Fibroblast of lung (primary cell): Measurements from ENCODE around the gene DDHD1. TPM values are rescaled to one million over a fixed set of nuclear protein-coding genes. Genes with fewer than 3 reads are reported as not detected.

Source experiments
- DNase-seq, 2 donors: peaks; one replicate each; pipeline versions ENCODE4 v3.0.0 to v3.0.0-alpha.2; 2010; ENCODE audit warnings: low read depth in 2 of 2
- H2AFZ ChIP-seq: 2 replicates; pipeline ENCODE4 v1.5.1; 2012; ENCODE audit warnings: low read length, control low read depth, inconsistent platforms
- H3K27ac ChIP-seq: 2 replicates; pipeline ENCODE4 v1.5.1; 2011; ENCODE audit warnings: low read length, control low read depth; ENCODE audit not compliant: insufficient read depth
- H3K27me3 ChIP-seq: 2 replicates; pipeline ENCODE4 v1.5.1; 2011; ENCODE audit warnings: mild to moderate bottlenecking, low read length; ENCODE audit not compliant: control insufficient read depth, insufficient read depth
- H3K36me3 ChIP-seq: 2 replicates; pipeline ENCODE4 v1.5.1; 2011; ENCODE audit warnings: low read length; ENCODE audit not compliant: control insufficient read depth, insufficient read depth
- H3K4me1 ChIP-seq: 2 replicates; pipeline ENCODE4 v1.5.1; 2011; ENCODE audit warnings: low read length; ENCODE audit not compliant: control insufficient read depth, insufficient read depth; ENCODE audit errors: extremely low read depth
- H3K4me2 ChIP-seq: 2 replicates; pipeline ENCODE4 v1.5.1; 2011; ENCODE audit warnings: low read length, control low read depth; ENCODE audit not compliant: insufficient read depth; ENCODE audit errors: extremely low read depth
- H3K4me3 ChIP-seq, 4 experiments: fragments of 200-600 bp in 1 of 4; sonication (generic) in 1 of 4; replicated peaks in 1 of 4; 2 replicates each; pipeline ENCODE4 v1.5.1; 2011 to 2016; ENCODE audit warnings: low read length in 4 of 4, low read depth in 3 of 4, mild to moderate bottlenecking in 3 of 4, control low read depth in 2 of 4, inconsistent platforms in 1 of 4, mixed read lengths in 1 of 4; ENCODE audit not compliant: insufficient read depth in 1 of 4; ENCODE audit errors: control extremely low read depth in 1 of 4
- H3K79me2 ChIP-seq: 2 replicates; pipeline ENCODE4 v1.5.1; 2012; ENCODE audit warnings: mild to moderate bottlenecking, low read length, inconsistent platforms; ENCODE audit not compliant: control insufficient read depth, insufficient read depth
- H3K9ac ChIP-seq: 2 replicates; pipeline ENCODE4 v1.5.1; 2011; ENCODE audit warnings: mild to moderate bottlenecking, low read length, control low read depth; ENCODE audit not compliant: insufficient read depth
- H3K9me3 ChIP-seq: 2 replicates; pipeline ENCODE4 v1.5.1; 2012; ENCODE audit warnings: low read depth, low read length; ENCODE audit not compliant: control insufficient read depth, insufficient read depth
- H4K20me1 ChIP-seq: 2 replicates; pipeline ENCODE4 v1.5.1; 2011; ENCODE audit warnings: low read length; ENCODE audit not compliant: control insufficient read depth, insufficient read depth; ENCODE audit errors: extremely low read depth
- EZH2 ChIP-seq: IDR thresholded peaks from 2 replicates; pipeline ENCODE4 v1.5.1; 2012; ENCODE audit warnings: low read length, control low read depth, mild to moderate bottlenecking; ENCODE audit errors: missing control alignments
- polyA plus RNA-seq, 2 donors: library from polyadenylated mRNA; depleted of rRNA in 1 of 2; stranded (reverse) in 1 of 2; unstranded in 1 of 2; fragments of >200 nt; gene quantifications; 2 replicates each; pipeline ENCODE4 v1.2.1, GENCODE V29; 2011 to 2012; ENCODE audit warnings: missing spikeins in 1 of 2
- total RNA-seq: library from RNA; depleted of rRNA; stranded (reverse); fragments of >200 nt; gene quantifications from 2 replicates; pipeline ENCODE4 v1.2.1, GENCODE V29; 2014
- TF ChIP-seq, protein P1 (sequence below), 2 donors: IDR thresholded peaks in 1 of 2; conservative IDR thresholded peaks in 1 of 2; 1 replicate in 1 of 2; 2 replicates in 1 of 2; pipeline ENCODE4 v1.5.1; 2011 to 2012; ENCODE audit warnings: low read length in 2 of 2, control low read depth in 1 of 2, inconsistent platforms in 1 of 2, low read depth in 1 of 2, mild to moderate bottlenecking in 1 of 2

The DDHD1 gene
- total and polyA plus RNA-seq, 2 donors (not counting 1 experiment from before 2014, with no cell fraction given), result 13.6 to 30.6 TPM

DNA sequence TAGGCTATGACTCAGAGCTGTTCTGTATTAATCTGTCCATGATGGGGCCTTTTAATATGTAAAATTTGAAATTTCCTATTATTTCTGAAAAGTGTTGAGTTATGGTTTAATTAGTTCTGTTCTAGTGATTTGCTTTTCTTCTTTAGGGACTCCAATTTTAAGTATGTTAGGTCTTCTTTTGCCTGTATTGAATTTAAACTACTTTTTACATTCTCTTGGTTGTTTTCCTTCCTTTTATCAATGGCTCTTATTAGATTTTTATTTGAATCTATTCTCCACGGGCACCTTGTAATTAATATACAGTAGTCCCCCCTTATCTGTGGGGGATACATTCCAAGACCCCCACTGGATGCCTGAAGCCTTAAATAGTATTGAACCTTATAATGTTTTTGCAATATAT is 46.4 kb downstream of the DDHD1 start:
- H3K4me3 ChIP-seq, result no peak overlapping the region
- no peak for TF ChIP-seq EZH2
- TF ChIP-seq, protein P1, sequence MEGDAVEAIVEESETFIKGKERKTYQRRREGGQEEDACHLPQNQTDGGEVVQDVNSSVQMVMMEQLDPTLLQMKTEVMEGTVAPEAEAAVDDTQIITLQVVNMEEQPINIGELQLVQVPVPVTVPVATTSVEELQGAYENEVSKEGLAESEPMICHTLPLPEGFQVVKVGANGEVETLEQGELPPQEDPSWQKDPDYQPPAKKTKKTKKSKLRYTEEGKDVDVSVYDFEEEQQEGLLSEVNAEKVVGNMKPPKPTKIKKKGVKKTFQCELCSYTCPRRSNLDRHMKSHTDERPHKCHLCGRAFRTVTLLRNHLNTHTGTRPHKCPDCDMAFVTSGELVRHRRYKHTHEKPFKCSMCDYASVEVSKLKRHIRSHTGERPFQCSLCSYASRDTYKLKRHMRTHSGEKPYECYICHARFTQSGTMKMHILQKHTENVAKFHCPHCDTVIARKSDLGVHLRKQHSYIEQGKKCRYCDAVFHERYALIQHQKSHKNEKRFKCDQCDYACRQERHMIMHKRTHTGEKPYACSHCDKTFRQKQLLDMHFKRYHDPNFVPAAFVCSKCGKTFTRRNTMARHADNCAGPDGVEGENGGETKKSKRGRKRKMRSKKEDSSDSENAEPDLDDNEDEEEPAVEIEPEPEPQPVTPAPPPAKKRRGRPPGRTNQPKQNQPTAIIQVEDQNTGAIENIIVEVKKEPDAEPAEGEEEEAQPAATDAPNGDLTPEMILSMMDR (conservative IDR thresholded peaks at IDR 0.05 in 1 of 2, IDR thresholded peaks at IDR 0.05 in 1 of 2; ENCODE audit: low read depth in 1 of 2, low read length in 2 of 2), result no peak
- no peak overlapping the region for H3K27ac ChIP-seq
- no peaks in the 10 kb centered on the region for H3K9me3 ChIP-seq
- no peaks in the 10 kb centered on the region for H4K20me1 ChIP-seq
- H3K4me2 ChIP-seq, result no peak overlapping the region
- no peaks in the 10 kb centered on the region for H3K79me2 ChIP-seq
- H3K9ac ChIP-seq, result no peak overlapping the region
- no peaks in the 10 kb centered on the region for H3K4me1 ChIP-seq
- no peaks in the 10 kb centered on the region for H3K27me3 ChIP-seq
- H2AFZ ChIP-seq, result no peak overlapping the region
- no peaks in the 10 kb centered on the region for H3K36me3 ChIP-seq
- no peak for DNase-seq

DNA sequence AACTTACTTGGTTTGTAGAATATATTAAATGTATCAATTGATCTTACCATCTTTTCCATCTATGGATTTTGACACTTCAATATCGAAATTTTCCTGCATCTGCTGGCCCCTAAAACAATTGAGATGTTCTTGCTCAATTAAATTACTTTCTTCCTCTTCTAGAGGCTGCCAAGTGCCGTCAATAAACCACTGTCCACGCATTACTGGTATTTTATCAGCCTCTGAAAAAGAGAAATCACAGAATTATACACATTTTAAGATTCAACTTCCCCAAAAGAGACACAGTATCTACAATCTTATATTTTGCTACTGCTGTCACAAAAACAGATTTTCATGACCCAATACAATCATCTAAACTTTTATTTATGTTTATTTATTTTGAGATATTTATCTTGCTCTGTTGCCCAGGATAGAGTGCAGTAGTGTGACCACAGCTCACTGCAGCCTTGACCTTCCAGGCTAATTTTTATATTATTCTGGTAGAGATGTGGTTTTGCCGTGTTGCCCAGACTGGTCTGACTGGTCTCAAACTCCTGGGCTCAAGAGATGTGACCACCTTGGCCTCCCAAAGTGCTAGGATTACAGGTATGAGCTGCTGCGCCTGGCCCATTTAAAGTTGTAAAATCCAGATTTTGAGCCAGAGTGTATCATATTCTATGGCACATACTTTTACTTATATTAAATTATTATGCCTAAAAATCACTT is 49.3 kb downstream of the DDHD1 start:
- Histone ChIP-seq H3K4me3 (no peak overlapping the region), H3K27ac (no peak overlapping the region), H3K27me3 (no peaks in the 10 kb centered on the region), H3K4me1 (no peaks in the 10 kb centered on the region), H3K36me3 (no peaks in the 10 kb centered on the region), H2AFZ (no peak overlapping the region), H4K20me1 (no peaks in the 10 kb centered on the region), H3K4me2 (no peak overlapping the region), H3K9ac (no peak overlapping the region), H3K79me2 (no peaks in the 10 kb centered on the region), H3K9me3 (no peaks in the 10 kb centered on the region)
- DNase-seq, result no peak
- TF ChIP-seq EZH2, result no peak
- TF ChIP-seq, protein P1 (conservative IDR thresholded peaks at IDR 0.05 in 1 of 2, IDR thresholded peaks at IDR 0.05 in 1 of 2; ENCODE audit: low read depth in 1 of 2, low read length in 2 of 2), result no peak

DNA sequence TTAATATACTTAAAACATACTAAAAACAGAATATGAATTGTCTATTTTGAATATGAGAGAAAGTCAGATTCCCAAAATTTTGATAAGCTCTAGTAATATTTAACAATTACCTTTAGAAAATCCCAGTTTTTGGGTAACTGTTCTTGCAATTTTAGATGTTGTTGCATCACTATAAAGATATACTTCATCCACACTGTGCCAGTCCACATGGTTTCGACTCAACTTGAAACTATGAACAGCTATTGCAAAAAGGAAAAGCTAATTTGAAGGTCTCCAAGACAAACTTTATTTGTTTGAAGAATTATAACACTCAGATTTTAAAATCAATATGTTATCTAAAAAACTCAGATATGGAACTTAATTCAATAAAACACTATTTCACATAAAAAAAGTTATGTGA is 59.9 kb downstream of the DDHD1 start:
- Histone ChIP-seq H2AFZ (no peak overlapping the region), H3K4me2 (no peak overlapping the region), H3K9ac (no peak overlapping the region), H3K36me3 (no peaks in the 10 kb centered on the region), H3K27me3 (no peaks in the 10 kb centered on the region), H3K9me3 (no peaks in the 10 kb centered on the region), H3K4me3 (no peak overlapping the region), H3K79me2 (no peaks in the 10 kb centered on the region), H3K27ac (no peak overlapping the region), H4K20me1 (no peaks in the 10 kb centered on the region), H3K4me1 (no peaks in the 10 kb centered on the region)
- no peak for TF ChIP-seq EZH2
- TF ChIP-seq, protein P1 (conservative IDR thresholded peaks at IDR 0.05 in 1 of 2, IDR thresholded peaks at IDR 0.05 in 1 of 2; ENCODE audit: low read depth in 1 of 2, low read length in 2 of 2), result no peak
- peak in 1 of 2 donors; percentile 77 for DNase-seq
